ENCODE data around the gene GNPNAT1. TPM values are rescaled to one million over a fixed set of nuclear protein-coding genes. Genes with fewer than 3 reads are reported as not detected.
"Not testable (repeated sequence)": the region's sequence is repeated elsewhere in the genome, so short reads cannot be mapped to it uniquely, and the experiment has no call there.

GNPNAT1 gene
- total RNA-seq, 1 donor from 2014 or later: 30.6 TPM

DNA sequence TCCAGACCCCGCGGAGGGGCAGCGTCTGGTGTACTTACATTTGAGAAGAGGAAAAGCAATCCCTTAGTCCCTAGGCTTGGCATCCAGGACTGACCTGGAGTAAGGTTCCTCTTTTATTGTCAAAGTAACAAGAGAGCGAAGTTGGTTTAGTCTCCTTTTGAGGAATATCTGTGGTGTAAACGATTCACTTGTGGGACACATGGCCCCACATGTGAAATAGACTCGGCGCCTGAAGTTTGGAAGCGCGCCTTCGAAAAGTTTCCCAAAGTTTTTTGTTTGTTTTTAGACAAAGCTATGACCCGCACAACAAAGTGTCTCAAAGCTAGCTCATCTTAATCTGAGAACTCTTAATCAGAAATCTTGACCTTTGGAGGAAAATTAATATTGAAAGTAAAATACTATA lies 60.7 kb downstream of the GNPNAT1 start:
- FAIRE-seq: no peak
- DNase-seq (ENCODE audit: low spot score in 2 of 2): peak in 1 of 2 donors; percentile 7

DNA sequence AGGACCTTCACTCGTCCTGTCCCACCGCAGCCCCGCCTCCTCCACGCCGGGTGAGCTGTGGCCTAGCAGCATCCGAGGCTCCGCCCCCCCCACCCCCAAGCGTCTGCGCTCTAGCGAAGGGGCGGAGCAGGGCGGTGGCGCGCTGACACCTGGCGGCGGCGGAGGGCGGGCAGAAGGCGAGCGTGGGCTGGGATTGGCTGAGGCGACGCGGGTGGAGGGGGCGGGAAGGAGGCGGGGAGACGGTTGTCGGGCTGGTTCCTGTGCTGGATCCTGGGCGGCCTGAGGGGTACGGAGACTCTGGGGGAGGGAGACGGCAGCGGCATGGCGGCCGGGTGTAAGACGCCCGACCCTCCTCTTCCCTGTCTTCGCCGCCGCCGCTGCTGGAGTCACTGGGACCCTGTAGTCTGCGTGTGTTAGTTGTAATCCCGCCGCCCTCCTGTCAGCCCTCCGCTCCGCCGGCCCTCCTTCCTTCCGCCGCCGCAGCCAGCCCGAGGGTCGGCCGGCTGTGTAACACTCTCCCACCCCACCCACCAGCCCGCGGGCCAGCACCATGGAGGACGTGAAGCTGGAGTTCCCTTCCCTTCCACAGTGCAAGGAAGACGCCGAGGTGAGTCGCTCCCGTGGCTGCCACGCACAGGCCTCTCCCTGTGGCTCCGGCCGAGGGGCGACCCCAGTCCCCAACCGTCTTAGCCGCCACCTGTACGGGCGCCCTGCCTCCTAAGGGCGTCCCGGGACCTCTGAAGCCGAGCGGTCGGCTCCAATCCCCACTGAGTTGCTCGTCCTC lies 61.3 kb downstream of the GNPNAT1 start, which contains the start of gene STYX:
STYX (plus strand) TSS at position 242 of the 784 bp plus-strand sequence; CDS start at position 551, 309 bp downstream.
- FAIRE-seq (no peak), DNase-seq (ENCODE audit: low spot score in 2 of 2) (peak; percentile 84 to 85)

DNA sequence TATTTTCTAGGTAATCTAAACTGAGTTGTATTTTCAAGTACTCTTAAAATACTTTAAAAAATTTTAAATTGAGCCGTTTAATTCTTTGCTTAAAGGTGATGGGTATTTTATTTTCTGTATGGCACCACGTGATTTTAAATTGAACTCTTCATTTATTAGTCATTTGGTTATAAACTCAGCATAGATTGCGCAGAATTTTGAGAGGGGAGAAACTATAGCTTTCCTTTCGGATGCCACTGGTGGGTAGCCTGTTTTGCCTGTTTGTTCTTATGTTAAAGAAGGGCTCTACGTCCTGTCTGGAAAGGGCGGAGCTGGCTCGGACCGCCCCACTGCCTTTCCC lies 61.9 kb downstream of the GNPNAT1 start:
- no peak for FAIRE-seq
- no peak for DNase-seq (ENCODE audit: low spot score in 2 of 2)

DNA sequence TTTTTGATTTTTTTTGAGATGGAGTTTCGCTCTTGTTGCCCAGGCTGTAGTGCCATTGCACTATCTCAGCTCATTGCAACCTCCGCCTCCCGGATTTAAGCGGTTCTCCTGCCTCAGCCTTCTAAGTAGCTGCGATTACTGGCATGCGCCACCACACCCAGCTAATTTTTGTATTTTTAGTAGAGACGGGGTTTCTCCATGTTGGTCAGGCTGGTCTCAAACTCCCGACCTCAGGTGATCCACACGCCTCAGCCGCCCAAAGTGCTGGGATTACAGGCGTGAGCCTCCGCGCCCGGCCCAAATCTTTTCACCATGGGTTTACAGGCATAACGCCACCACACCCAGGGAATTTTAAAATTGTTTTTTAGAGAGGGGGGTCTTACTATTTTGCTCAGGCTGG lies 62.4 kb downstream of the GNPNAT1 start:
- not testable (repeated sequence) for FAIRE-seq; DNase-seq (ENCODE audit: low spot score in 2 of 2)

DNA sequence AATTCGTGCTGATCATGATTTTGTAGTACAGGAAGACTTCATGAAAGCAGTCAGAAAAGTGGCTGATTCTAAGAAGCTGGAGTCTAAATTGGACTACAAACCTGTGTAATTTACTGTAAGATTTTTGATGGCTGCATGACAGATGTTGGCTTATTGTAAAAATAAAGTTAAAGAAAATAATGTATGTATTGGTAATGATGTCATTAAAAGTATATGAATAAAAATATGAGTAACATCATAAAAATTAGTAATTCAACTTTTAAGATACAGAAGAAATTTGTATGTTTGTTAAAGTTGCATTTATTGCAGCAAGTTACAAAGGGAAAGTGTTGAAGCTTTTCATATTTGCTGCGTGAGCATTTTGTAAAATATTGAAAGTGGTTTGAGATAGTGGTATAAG lies 63.9 kb downstream of the GNPNAT1 start:
- FAIRE-seq: peak; percentile 39
- not testable (repeated sequence) for DNase-seq (ENCODE audit: low spot score in 2 of 2)

Small RNA genes lying within 50 kb of the gene (small RNA-seq; reads per million reads assigned to genes)
- gene AL139317.2: not detected

Other genes with a start within 250 kb of the GNPNAT1 start
- gene TXNDC16, start 239.1 kb downstream of the GNPNAT1 start, total RNA-seq: 77.9 TPM
- gene GPR137C, start 238.8 kb downstream of the GNPNAT1 start, total RNA-seq: 25.3 TPM
- 25.7 TPM for gene ERO1A, start 96.0 kb downstream of the GNPNAT1 start, total RNA-seq
- gene PSMC6, start 84.4 kb downstream of the GNPNAT1 start, total RNA-seq: 106 TPM
- gene STYX, start 61.4 kb downstream of the GNPNAT1 start, total RNA-seq: 29.8 TPM
- gene FERMT2, start 159.4 kb upstream of the GNPNAT1 start, total RNA-seq: 75.8 TPM

Data from frontal cortex (tissue), 4 donors.